Measurements from ENCODE around the gene MORN5. TPM values are rescaled to one million over a fixed set of nuclear protein-coding genes. Genes with fewer than 3 reads are reported as not detected.

MORN5 gene
- total RNA-seq, 2 donors from 2014 or later = not detected

- intact Hi-C loops (cut with DNase I) = loop anchor here (10.0 kb wide), 1 partner anchor 56 kb away; no protein-coding TSS in a partner anchor
- Histone ChIP-seq H3K36me3 (replicated peaks in 1 of 2; ENCODE audit: insufficient read depth in 1 of 2, low read depth in 2 of 2) (no peaks in the 10 kb centered on the region), H3K27me3 (no peaks in the 10 kb centered on the region), H3K4me3 (no peak overlapping the region), H3K9me3 (no peaks in the 10 kb centered on the region), H3K27ac (no peak overlapping the region), H3K4me1 (no peaks in the 10 kb centered on the region)
- ATAC-seq = no peak
- WGBS, 2 donors = 71 to 75% methylated on average over 5 of the region's 5 CpGs
- TF ChIP-seq CTCF (IDR thresholded peaks at IDR 0.05) (no peak), POLR2A (IDR thresholded peaks at IDR 0.05) (no peak)
- no peak for DNase-seq
These were observed 19.5 kb downstream of the MORN5 start for GRCh38 chr9:122179054-122179689.

GRCh38 chr9:122179690-122180074 is 20.0 kb downstream of the MORN5 start:
- no peaks in the 10 kb centered on the region for H3K4me1 ChIP-seq
- H3K27me3 ChIP-seq = no peaks in the 10 kb centered on the region
- H3K27ac ChIP-seq = no peak overlapping the region
- 71 to 85% methylated on average over 1 to 2 of the region's 2 CpGs for whole genome bisulfite sequencing, 2 donors
- DNase-seq (no peak), ATAC-seq (no peak)
- no peaks in the 10 kb centered on the region for H3K9me3 ChIP-seq
- intact Hi-C loops (cut with DNase I) = loop anchor here (10.0 kb wide), 1 partner anchor 55 kb away; no protein-coding TSS in a partner anchor
- H3K4me3 ChIP-seq = no peak overlapping the region
- H3K36me3 ChIP-seq (replicated peaks in 1 of 2; ENCODE audit: insufficient read depth in 1 of 2, low read depth in 2 of 2) = no peaks in the 10 kb centered on the region
- TF ChIP-seq CTCF (IDR thresholded peaks at IDR 0.05) (no peak), POLR2A (IDR thresholded peaks at IDR 0.05) (no peak)

DNA sequence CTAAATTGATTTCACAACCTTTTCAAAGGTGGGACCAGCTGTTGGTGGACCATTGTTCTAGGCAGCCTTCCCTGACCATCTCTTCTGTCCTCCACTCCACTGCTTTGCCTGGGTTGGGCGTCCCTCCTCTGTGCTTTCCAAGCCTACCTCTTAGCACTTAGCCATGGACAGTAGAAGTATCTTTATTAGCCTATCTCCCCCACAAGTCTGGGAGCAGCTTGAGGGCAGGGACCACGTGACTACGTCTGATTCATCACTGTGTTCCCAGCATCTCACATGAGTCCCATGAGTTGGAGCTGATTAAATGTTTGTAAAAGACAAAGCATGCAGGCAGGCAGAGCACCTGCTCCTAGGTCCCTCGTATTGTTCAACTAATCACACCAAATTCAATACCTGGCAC is 20.9 kb downstream of the MORN5 start:
- DNase-seq (no peak), ATAC-seq (no peak)
- H3K4me3 ChIP-seq = no peak overlapping the region
- no peaks in the 10 kb centered on the region for H3K4me1 ChIP-seq
- H3K27ac ChIP-seq = no peak overlapping the region
- H3K9me3 ChIP-seq = no peaks in the 10 kb centered on the region
- TF ChIP-seq CTCF (IDR thresholded peaks at IDR 0.05) (no peak), POLR2A (IDR thresholded peaks at IDR 0.05) (no peak)
- no peaks in the 10 kb centered on the region for H3K27me3 ChIP-seq
- 25 to 31% methylated on average over 4 of the region's 4 CpGs for WGBS, 2 donors
- intact Hi-C loops (cut with DNase I) = no loop called here
- no peaks in the 10 kb centered on the region for H3K36me3 ChIP-seq (replicated peaks in 1 of 2; ENCODE audit: insufficient read depth in 1 of 2, low read depth in 2 of 2)

DNA sequence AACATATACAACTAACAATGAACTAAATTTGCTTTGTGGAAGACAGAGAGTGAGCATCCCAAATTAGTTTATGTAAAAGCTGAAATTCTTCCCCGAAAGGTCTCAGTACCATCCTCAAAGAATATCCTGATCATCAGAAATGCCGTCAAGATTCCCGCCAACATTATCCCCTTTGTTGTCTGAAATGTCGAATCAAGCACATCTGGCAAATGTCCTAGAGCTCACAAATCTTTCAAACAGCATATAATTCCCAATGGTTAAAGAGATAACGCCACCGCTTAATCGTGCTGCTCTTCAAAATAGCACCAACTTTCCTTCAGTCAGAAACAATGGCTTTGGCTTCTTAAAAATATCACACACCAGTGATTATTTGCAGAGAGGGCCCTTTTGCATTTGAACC is 23.8 kb downstream of the MORN5 start:
- no peaks in the 10 kb centered on the region for H3K36me3 ChIP-seq (replicated peaks in 1 of 2; ENCODE audit: insufficient read depth in 1 of 2, low read depth in 2 of 2)
- DNase-seq (no peak), ATAC-seq (no peak)
- intact Hi-C loops (cut with DNase I) = no loop called here
- no peaks in the 10 kb centered on the region for H3K9me3 ChIP-seq
- H3K4me3 ChIP-seq = no peak overlapping the region
- 70 to 82% methylated on average over 7 of the region's 7 CpGs for WGBS, 2 donors
- no peaks in the 10 kb centered on the region for H3K4me1 ChIP-seq
- H3K27me3 ChIP-seq = no peaks in the 10 kb centered on the region
- H3K27ac ChIP-seq = no peak overlapping the region
- TF ChIP-seq POLR2A (IDR thresholded peaks at IDR 0.05) (no peak), CTCF (IDR thresholded peaks at IDR 0.05) (no peak)

DNA sequence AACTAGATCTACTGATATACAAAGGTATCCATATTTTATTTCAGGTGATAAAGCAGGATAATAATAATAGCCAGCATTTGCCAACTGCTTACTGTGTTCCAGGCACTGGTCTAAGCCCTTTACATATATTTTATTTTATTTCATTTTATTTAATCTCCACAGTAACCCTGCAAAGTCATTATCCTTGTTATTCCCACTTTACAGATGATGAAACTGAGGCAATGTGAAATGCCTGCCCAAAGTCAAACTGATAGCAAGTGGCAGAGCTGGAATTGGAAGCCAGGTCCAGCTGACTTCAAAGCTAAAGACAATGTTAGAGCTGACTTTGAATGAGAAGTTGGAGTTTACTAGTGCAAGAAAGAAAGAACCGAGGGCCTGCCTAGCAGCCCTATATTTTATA is 24.8 kb downstream of the MORN5 start:
- Histone ChIP-seq H3K4me1 (no peaks in the 10 kb centered on the region), H3K9me3 (no peaks in the 10 kb centered on the region), H3K27me3 (no peaks in the 10 kb centered on the region), H3K4me3 (no peak overlapping the region), H3K36me3 (replicated peaks in 1 of 2; ENCODE audit: insufficient read depth in 1 of 2, low read depth in 2 of 2) (no peaks in the 10 kb centered on the region), H3K27ac (no peak overlapping the region)
- TF ChIP-seq POLR2A (IDR thresholded peaks at IDR 0.05) = no peak
- TF ChIP-seq CTCF (IDR thresholded peaks at IDR 0.05) = no peak
- WGBS, 2 donors = 79 to 80% methylated on average over 1 of the region's 1 CpG
- DNase-seq = no peak
- no peak for ATAC-seq
- intact Hi-C loops (cut with DNase I) = no loop called here

All from body of pancreas (tissue), 4 donors.